ENCODE results near the gene CIDEA. TPM values are rescaled to one million over a fixed set of nuclear protein-coding genes. Genes with fewer than 3 reads are reported as not detected.

CIDEA gene
- polyA plus RNA-seq, 3 donors, result not detected

DNA sequence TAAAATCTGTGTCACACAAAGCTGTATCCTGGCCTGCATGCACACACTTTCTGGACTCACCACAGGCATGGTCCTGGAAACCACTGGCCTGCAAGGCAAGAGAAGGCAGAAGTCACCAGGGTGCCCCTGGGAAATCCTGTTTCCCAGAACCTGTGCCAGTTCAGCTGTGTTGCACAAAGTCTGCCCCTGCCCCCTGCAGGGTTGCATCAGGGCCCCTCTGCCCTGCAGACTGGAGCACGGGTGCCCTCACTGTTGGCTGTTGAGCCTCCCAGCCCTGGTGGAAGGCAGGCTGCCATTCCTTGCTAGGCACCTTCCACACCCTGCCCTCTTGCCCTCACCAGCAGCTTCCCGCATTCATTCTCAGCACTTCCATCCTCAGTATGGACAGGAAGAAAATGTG, 35.9 kb downstream of the CIDEA start:
- Mint-ChIP-seq H3K4me1 (peaks cover 13% of the 10 kb centered on the region), H3K36me3 (peaks cover 0 to 4% of the 10 kb centered on the region in 2 donors), H3K27me3 (ENCODE audit: low read depth in 3 of 3) (peaks cover 35 to 53% (median 46%) of the 10 kb centered on the region in 3 donors), H3K27ac (no peak overlapping the region), H3K4me3 (no peak overlapping the region), H3K9me3 (peaks cover 0 to 11% (median 3%) of the 10 kb centered on the region in 7 donors)
- 17% methylated on average over 1 of the region's 2 CpGs for WGBS (ENCODE audit: insufficient coverage)
- peaks cover 21 to 38% of the 10 kb centered on the region in 2 donors for H3K27me3 ChIP-seq (ENCODE audit: control insufficient read depth in 2 of 2, insufficient read depth in 2 of 2, low read length in 2 of 2)
- H3K4me3 ChIP-seq (replicated peaks in 1 of 3; ENCODE audit: low read depth in 2 of 3, low read length in 3 of 3), result no peak overlapping the region
- H3K36me3 ChIP-seq (replicated peaks in 1 of 2; ENCODE audit: control insufficient read depth in 1 of 2, insufficient read depth in 2 of 2, low read length in 2 of 2), result no peaks in the 10 kb centered on the region
- no peak overlapping the region for H2AFZ ChIP-seq (ENCODE audit: insufficient read depth, low read depth, low read length, poor library complexity, severe bottlenecking)
- no peak overlapping the region for H3K27ac ChIP-seq (ENCODE audit: low read depth in 1 of 2, low read length in 2 of 2)
- H3K9ac ChIP-seq (ENCODE audit: insufficient read depth, low read length, poor library complexity, severe bottlenecking), result no peak overlapping the region
- intact Hi-C loops (cut with micrococcal nuclease), result no loop called here
- H4K20me1 ChIP-seq (ENCODE audit: insufficient read depth, low read length), result no peaks in the 10 kb centered on the region
- H3K4me1 ChIP-seq (ENCODE audit: control insufficient read depth in 1 of 2, insufficient read depth in 2 of 2, low read length in 2 of 2), result peaks cover 7 to 12% of the 10 kb centered on the region in 2 donors
- DNase-seq, result no peak
- H3K79me2 ChIP-seq (ENCODE audit: insufficient read depth, low read length), result no peaks in the 10 kb centered on the region
- TF ChIP-seq, protein P1, sequence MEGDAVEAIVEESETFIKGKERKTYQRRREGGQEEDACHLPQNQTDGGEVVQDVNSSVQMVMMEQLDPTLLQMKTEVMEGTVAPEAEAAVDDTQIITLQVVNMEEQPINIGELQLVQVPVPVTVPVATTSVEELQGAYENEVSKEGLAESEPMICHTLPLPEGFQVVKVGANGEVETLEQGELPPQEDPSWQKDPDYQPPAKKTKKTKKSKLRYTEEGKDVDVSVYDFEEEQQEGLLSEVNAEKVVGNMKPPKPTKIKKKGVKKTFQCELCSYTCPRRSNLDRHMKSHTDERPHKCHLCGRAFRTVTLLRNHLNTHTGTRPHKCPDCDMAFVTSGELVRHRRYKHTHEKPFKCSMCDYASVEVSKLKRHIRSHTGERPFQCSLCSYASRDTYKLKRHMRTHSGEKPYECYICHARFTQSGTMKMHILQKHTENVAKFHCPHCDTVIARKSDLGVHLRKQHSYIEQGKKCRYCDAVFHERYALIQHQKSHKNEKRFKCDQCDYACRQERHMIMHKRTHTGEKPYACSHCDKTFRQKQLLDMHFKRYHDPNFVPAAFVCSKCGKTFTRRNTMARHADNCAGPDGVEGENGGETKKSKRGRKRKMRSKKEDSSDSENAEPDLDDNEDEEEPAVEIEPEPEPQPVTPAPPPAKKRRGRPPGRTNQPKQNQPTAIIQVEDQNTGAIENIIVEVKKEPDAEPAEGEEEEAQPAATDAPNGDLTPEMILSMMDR (IDR thresholded peaks at IDR 0.05), result no peak
- no peak overlapping the region for H3K4me2 ChIP-seq (replicated peaks; ENCODE audit: extremely low read depth, low read length, poor library complexity, severe bottlenecking)
- no peaks in the 10 kb centered on the region for H3K9me3 ChIP-seq (replicated peaks in 1 of 2; ENCODE audit: control insufficient read depth in 1 of 2, insufficient read depth in 1 of 2, low read length in 2 of 2)

DNA sequence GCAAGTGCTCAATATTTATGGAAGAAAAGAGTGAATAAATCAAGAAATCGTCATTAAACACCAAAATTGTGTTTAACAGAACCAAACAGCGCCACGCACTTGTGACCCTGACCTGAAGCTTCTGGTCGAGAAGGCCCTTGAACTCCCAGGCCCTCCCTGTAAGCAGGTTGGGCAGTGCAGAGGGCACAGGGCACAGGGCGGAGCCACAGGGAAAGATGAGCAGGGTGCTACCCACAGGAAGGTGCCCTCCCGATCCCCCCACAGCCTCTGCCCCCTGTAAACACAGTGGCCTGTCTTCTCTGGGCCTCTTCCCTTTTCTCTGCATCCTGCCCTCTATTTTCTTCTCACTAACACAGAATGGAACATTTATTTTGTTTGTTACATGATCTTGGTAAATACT, 37.0 kb downstream of the CIDEA start:
- peaks cover 19 to 30% of the 10 kb centered on the region in 2 donors for H3K27me3 ChIP-seq (ENCODE audit: control insufficient read depth in 2 of 2, insufficient read depth in 2 of 2, low read length in 2 of 2)
- H4K20me1 ChIP-seq (ENCODE audit: insufficient read depth, low read length), result no peaks in the 10 kb centered on the region
- H3K9ac ChIP-seq (ENCODE audit: insufficient read depth, low read length, poor library complexity, severe bottlenecking), result no peak overlapping the region
- WGBS (ENCODE audit: insufficient coverage), result 100% methylated on average over 1 of the region's 6 CpGs
- no peaks in the 10 kb centered on the region for H3K36me3 ChIP-seq (replicated peaks in 1 of 2; ENCODE audit: control insufficient read depth in 1 of 2, insufficient read depth in 2 of 2, low read length in 2 of 2)
- no peak overlapping the region for H3K4me2 ChIP-seq (replicated peaks; ENCODE audit: extremely low read depth, low read length, poor library complexity, severe bottlenecking)
- intact Hi-C loops (cut with micrococcal nuclease), result no loop called here
- Mint-ChIP-seq H3K36me3 (peaks cover 0 to 4% of the 10 kb centered on the region in 2 donors), H3K4me1 (peaks cover 13% of the 10 kb centered on the region), H3K9me3 (peaks cover 0 to 11% (median 1%) of the 10 kb centered on the region in 7 donors), H3K4me3 (no peak overlapping the region), H3K27me3 (ENCODE audit: low read depth in 3 of 3) (peaks cover 35 to 45% (median 43%) of the 10 kb centered on the region in 3 donors), H3K27ac (no peak overlapping the region)
- DNase-seq, result no peak
- no peaks in the 10 kb centered on the region for H3K79me2 ChIP-seq (ENCODE audit: insufficient read depth, low read length)
- H3K9me3 ChIP-seq (replicated peaks in 1 of 2; ENCODE audit: control insufficient read depth in 1 of 2, insufficient read depth in 1 of 2, low read length in 2 of 2), result no peaks in the 10 kb centered on the region
- TF ChIP-seq, protein P1 (IDR thresholded peaks at IDR 0.05), result no peak
- H3K4me1 ChIP-seq (ENCODE audit: control insufficient read depth in 1 of 2, insufficient read depth in 2 of 2, low read length in 2 of 2), result peaks cover 7 to 12% of the 10 kb centered on the region in 2 donors
- no peak overlapping the region for H3K27ac ChIP-seq (ENCODE audit: low read depth in 1 of 2, low read length in 2 of 2)
- no peak overlapping the region for H2AFZ ChIP-seq (ENCODE audit: insufficient read depth, low read depth, low read length, poor library complexity, severe bottlenecking)
- H3K4me3 ChIP-seq (replicated peaks in 1 of 3; ENCODE audit: low read depth in 2 of 3, low read length in 3 of 3), result no peak overlapping the region

Data from CD14-positive monocyte (primary cell).